Chondrocyte (in vitro differentiated cells): ENCODE measurements around the gene MCCD1. TPM values are rescaled to one million over a fixed set of nuclear protein-coding genes. Genes with fewer than 3 reads are reported as not detected.
"Not testable (repeated sequence)": the region's sequence is repeated elsewhere in the genome, so short reads cannot be mapped to it uniquely, and the experiment has no call there.

ENCODE experiments used
- DNase-seq: peaks from one replicate; pipeline ENCODE4 v3.0.0; 2021; ENCODE audit warnings: mixed read lengths, low spot score
- H3K27ac Mint-ChIP-seq: one replicate; pipeline ENCODE4 v1.8.0; 2021; ENCODE audit warnings: mild to moderate bottlenecking, moderate library complexity, mixed read lengths; ENCODE audit not compliant: unreplicated experiment
- H3K27me3 Mint-ChIP-seq: 2 replicates; pipeline ENCODE4 v1.8.0; 2021; ENCODE audit warnings: low read depth, mixed read lengths
- H3K36me3 Mint-ChIP-seq: 2 replicates; pipeline ENCODE4 v1.8.0; 2021; ENCODE audit warnings: low read depth, mixed read lengths
- H3K4me1 Mint-ChIP-seq: 2 replicates; pipeline ENCODE4 v1.8.0; 2021; ENCODE audit warnings: low read depth, mild to moderate bottlenecking, mixed read lengths
- H3K4me3 Mint-ChIP-seq: one replicate; pipeline ENCODE4 v1.8.0; 2021; ENCODE audit warnings: mild to moderate bottlenecking, moderate library complexity, mixed read lengths; ENCODE audit not compliant: unreplicated experiment
- H3K9me3 Mint-ChIP-seq: 2 replicates; pipeline ENCODE4 v1.8.0; 2021; ENCODE audit warnings: low read depth, mixed read lengths
- total RNA-seq: library from RNA; stranded (reverse); gene quantifications from 3 replicates; pipeline ENCODE4 v1.2.1, GENCODE V29; 2021
- TF ChIP-seq, protein P1 (sequence below): fragments of 200-600 bp; sonication (generic); IDR thresholded peaks from 2 replicates; pipeline ENCODE4 v1.5.0; 2021; ENCODE audit warnings: antibody characterized with exemption, mild to moderate bottlenecking, moderate library complexity

MCCD1 gene
- total RNA-seq, 1 donor from 2014 or later, result not detected

DNA sequence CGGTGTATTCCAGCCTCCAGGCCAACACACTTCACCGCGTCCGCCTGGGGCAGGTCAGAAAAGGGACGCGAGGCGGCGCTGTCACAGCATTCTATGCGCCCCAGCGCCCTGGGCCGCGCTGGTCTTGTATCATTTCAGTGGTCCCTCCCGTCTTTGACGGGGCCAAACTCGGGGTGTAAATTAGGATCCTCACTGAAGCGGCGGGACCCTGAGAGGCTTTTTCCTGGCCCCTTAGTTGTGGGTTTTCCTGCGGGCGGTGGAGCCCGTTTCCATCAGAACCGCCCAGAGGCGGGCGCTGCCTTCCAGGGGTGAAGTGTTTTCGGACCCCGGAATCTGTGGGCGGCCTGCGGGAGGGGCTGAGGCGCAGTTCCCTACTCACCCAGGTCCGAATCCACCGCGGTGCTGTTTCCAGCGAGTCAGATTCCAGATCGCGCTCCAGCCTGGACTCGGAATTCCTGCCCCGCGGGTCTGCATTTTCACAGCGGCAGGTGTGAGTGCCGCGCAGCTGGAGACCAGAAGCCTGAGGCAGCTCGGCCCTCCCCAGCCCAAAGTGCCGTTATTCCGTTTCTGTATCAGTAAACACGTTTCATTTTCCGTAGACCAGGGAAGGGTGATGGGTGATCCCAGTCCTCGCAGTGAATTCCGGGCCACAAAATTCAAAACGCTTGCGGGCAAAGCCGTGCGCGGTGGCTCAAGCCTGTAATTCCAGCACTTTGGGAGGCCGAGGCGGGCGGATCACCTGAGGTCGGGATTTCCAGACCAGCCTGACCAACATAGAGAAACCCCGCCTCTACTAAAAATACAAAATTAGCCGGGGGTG lies 34.7 kb upstream of the MCCD1 start:
- Mint-ChIP-seq H3K9me3 (no peaks in the 10 kb centered on the region), H3K4me1 (peaks cover 51% of the 10 kb centered on the region), H3K4me3 (peak overlapping the region; percentile 82), H3K27me3 (no peaks in the 10 kb centered on the region), H3K27ac (peak overlapping the region; percentile 96), H3K36me3 (no peaks in the 10 kb centered on the region)
- TF ChIP-seq, protein P1, sequence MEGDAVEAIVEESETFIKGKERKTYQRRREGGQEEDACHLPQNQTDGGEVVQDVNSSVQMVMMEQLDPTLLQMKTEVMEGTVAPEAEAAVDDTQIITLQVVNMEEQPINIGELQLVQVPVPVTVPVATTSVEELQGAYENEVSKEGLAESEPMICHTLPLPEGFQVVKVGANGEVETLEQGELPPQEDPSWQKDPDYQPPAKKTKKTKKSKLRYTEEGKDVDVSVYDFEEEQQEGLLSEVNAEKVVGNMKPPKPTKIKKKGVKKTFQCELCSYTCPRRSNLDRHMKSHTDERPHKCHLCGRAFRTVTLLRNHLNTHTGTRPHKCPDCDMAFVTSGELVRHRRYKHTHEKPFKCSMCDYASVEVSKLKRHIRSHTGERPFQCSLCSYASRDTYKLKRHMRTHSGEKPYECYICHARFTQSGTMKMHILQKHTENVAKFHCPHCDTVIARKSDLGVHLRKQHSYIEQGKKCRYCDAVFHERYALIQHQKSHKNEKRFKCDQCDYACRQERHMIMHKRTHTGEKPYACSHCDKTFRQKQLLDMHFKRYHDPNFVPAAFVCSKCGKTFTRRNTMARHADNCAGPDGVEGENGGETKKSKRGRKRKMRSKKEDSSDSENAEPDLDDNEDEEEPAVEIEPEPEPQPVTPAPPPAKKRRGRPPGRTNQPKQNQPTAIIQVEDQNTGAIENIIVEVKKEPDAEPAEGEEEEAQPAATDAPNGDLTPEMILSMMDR, result peak; percentile 93
- no peak for DNase-seq

DNA sequence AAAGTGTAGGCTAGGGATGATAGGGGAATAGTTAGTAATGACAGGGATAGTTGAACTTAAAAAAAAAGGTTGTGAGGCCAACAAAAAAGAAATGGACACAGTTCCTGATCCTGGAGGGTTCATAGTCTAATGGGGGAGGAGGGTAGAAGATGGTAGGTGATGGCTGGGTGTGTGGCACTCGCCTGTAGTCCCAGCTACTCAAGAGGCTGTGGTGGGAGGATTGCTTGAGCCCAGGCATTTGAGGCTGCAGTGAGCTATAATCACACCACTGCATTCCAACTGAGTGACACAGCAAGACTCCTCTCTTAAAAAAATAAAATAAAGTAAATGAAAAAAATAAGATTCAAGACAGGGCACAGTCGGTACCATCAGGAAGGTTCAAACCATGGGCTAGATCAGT lies 33.2 kb upstream of the MCCD1 start:
- no peak for DNase-seq
- Mint-ChIP-seq H3K9me3 (no peaks in the 10 kb centered on the region), H3K27ac (peak overlapping the region; percentile 96), H3K27me3 (no peaks in the 10 kb centered on the region), H3K4me3 (peak overlapping the region; percentile 82), H3K4me1 (peaks cover 54% of the 10 kb centered on the region), H3K36me3 (no peaks in the 10 kb centered on the region)
- TF ChIP-seq, protein P1, result no peak

DNA sequence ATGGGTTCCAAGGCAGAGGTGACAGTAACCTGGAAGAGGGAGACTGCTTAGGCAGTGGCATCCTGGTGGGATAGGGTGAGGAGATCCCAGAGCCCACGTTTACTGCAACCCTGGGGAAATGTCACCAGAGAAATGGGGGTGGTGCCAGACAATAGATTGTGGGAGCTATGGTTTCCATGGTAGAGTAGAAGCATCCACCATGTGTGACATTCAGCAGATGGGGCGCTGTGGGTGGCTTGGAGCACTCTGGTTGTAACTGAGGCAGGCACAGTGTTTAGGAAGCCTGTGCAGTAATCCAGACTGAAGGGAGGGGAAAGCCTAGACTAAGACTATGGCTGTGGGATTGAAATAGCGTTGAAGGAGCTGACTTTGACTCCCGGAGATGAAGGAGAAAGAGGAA lies 31.9 kb upstream of the MCCD1 start:
- peak overlapping the region; percentile 91 for H3K27ac Mint-ChIP-seq
- H3K36me3 Mint-ChIP-seq, H3K27me3 Mint-ChIP-seq, H3K9me3 Mint-ChIP-seq, DNase-seq: not testable (repeated sequence)
- H3K4me1 Mint-ChIP-seq, result peaks cover 53% of the 10 kb centered on the region
- H3K4me3 Mint-ChIP-seq, result peak overlapping the region; percentile 87

DNA sequence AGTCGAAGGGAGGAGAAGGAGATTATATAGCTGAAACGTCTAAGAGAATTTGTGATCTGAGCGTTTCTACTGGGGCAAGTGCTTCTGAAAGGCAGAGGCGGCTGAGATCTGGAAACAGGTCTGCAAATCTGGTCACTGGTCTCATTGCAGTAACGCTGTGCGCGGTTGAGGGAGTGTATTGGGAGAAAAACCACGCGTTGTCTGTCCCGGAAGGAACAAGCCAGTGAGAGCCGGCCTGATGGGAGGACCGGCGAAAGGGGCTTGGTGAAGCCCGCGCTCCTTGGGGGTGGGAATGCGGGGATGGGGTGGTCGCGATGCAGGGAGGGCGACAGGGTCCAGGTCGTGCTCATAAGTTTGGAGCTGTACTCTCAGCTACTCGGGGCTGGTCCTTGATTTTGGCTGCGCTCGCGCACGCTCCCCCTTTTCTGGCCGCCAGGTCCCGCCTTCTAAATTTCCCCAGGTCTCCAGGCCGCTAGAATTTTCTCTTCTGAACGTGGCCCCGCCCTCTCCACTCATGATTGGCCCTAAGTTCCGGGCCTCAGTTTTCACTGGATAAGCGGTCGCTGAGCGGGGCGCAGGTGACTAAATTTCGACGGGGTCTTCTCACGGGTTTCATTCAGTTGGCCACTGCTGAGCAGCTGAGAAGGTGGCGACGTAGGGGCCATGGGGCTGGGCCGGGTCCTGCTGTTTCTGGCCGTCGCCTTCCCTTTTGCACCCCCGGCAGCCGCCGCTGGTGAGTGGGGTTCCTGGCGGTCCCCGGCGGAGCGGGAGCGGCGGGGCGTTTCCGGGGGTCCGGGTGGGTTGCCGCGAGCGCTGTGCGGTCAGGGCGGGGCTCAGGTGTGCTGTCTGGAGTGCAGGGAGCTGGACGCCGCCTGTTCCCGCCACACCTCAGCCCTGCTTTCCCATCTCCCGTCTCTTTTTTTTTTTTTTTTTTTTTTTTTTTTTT lies 31.0 kb upstream of the MCCD1 start, which contains the start of gene MICB:
Gene MICB (plus strand): TSS at position 615 of the 946 bp plus-strand sequence. CDS start 49 bp downstream, at position 664.
- DNase-seq, result no peak
- H3K27me3 Mint-ChIP-seq, result no peaks in the 10 kb centered on the region
- TF ChIP-seq, protein P1, result peak; percentile 25
- H3K36me3 Mint-ChIP-seq, result peaks cover 1% of the 10 kb centered on the region
- peak within 1 kb of the TSS; percentile 87 for H3K4me3 Mint-ChIP-seq
- H3K4me1 Mint-ChIP-seq, result peaks cover 48% of the 10 kb centered on the region
- H3K27ac Mint-ChIP-seq, result peak within 1 kb of the TSS; percentile 91
- peaks cover 6% of the 10 kb centered on the region for H3K9me3 Mint-ChIP-seq

DNA sequence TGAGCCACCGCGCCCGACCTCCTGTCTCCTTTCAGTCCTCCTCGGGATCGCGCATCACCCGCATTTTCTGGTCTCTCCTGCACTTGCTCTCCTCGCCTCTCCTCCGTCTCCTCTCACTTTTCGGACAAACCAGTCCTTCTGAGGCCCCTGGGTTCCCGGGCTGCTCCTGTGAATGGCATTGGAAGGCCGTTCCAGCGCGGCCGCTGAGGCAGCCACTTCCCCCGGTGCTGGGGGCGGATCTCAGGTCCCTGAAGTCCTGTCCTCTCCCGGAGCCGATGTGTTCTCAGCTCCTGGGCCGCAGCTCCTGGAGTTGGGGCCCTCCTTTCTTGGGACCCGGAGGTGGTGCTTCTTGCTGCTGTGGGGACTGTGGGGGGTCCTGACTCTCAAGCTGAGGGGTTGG lies 30.0 kb upstream of the MCCD1 start:
- H3K4me1 Mint-ChIP-seq, result peaks cover 44% of the 10 kb centered on the region
- H3K27me3 Mint-ChIP-seq, result no peaks in the 10 kb centered on the region
- peaks cover 1% of the 10 kb centered on the region for H3K36me3 Mint-ChIP-seq
- H3K27ac Mint-ChIP-seq, result peak overlapping the region; percentile 71
- no peak for DNase-seq
- TF ChIP-seq, protein P1, result no peak
- peak overlapping the region; percentile 87 for H3K4me3 Mint-ChIP-seq
- H3K9me3 Mint-ChIP-seq, result peaks cover 6% of the 10 kb centered on the region

DNA sequence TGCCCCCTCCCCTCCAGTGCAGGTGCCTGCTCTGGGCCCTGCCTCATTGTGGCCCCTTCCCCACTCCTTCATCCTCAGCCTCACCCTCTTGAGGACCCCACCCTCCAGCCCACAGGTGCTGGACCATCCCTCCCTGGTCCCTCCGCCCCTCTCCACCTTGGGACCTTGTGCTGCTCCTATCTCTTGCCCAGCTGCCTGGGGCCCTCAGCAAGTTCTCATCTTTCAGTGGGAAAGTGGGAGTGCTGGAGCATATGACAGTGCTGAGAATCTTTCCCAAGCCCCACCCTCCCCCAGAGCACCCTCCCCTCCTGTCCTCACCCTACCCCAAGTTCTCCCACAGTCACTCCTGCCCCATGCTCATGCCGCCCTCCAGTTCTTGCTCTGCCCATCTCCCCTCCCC lies 29.1 kb upstream of the MCCD1 start:
- H3K4me1 Mint-ChIP-seq, result peaks cover 39% of the 10 kb centered on the region
- H3K27ac Mint-ChIP-seq, DNase-seq, H3K4me3 Mint-ChIP-seq, H3K9me3 Mint-ChIP-seq, H3K27me3 Mint-ChIP-seq, H3K36me3 Mint-ChIP-seq: not testable (repeated sequence)
